CMK (cell line): ENCODE results near the gene GPR151.

Experiments
- DNase-seq: peaks from one replicate; pipeline ENCODE4 v3.0.0-alpha.2; 2010; ENCODE audit warnings: low read depth

The GPR151 gene

GRCh38 chr5:146520731-146521130 is 4.7 kb upstream of the GPR151 start:
- DNase-seq, result no peak

GRCh38 chr5:146519554-146519953 is 3.6 kb upstream of the GPR151 start:
- DNase-seq, result no peak

GRCh38 chr5:146515473-146516150 is 378 bp downstream of the GPR151 start:
- DNase-seq, result no peak

GRCh38 chr5:146514575-146514974 is 1.4 kb downstream of the GPR151 start:
- DNase-seq, result no peak

- no peak for DNase-seq
These were observed 2.5 kb downstream of the GPR151 start for GRCh38 chr5:146513462-146513861.

GRCh38 chr5:146510559-146511125 is 5.3 kb downstream of the GPR151 start:
- no peak for DNase-seq

- DNase-seq, result no peak
These were observed 8.6 kb downstream of the GPR151 start for GRCh38 chr5:146507428-146507827.

GRCh38 chr5:146499680-146500079 is 16.3 kb downstream of the GPR151 start:
- no peak for DNase-seq

- DNase-seq, result no peak
These were observed 21.3 kb downstream of the GPR151 start for GRCh38 chr5:146494656-146495055.

GRCh38 chr5:146490089-146490843 is 25.7 kb downstream of the GPR151 start:
- DNase-seq, result no peak

- DNase-seq, result no peak
These were observed 31.1 kb downstream of the GPR151 start for GRCh38 chr5:146484714-146485391.

GRCh38 chr5:146482775-146483174 is 33.2 kb downstream of the GPR151 start:
- DNase-seq, result no peak

GRCh38 chr5:146475906-146476305 is 40.1 kb downstream of the GPR151 start:
- DNase-seq, result no peak

- no peak for DNase-seq
These were observed 40.7 kb downstream of the GPR151 start for GRCh38 chr5:146475190-146475780.

- DNase-seq, result no peak
These were observed 41.9 kb downstream of the GPR151 start for GRCh38 chr5:146474065-146474464.

- DNase-seq, result no peak
These were observed 48.2 kb downstream of the GPR151 start for GRCh38 chr5:146467760-146468159.

- DNase-seq, result no peak
These were observed 49.3 kb downstream of the GPR151 start for GRCh38 chr5:146466521-146467349.

GRCh38 chr5:146463446-146463845 is 52.5 kb downstream of the GPR151 start:
- DNase-seq, result no peak
